H1 (cell line): ENCODE results near the gene RNF224. TPM values are rescaled to one million over a fixed set of nuclear protein-coding genes. Genes with fewer than 3 reads are reported as not detected.

ENCODE experiments used
- CHD7 ChIP-seq: fragments of 300-600 bp; sonication (generic); IDR thresholded peaks from 2 replicates; pipeline ENCODE4 v1.7.1; 2012; ENCODE audit warnings: low read length, moderate library complexity, mild to moderate bottlenecking, inconsistent platforms; ENCODE audit not compliant: insufficient replicate concordance
- NANOG ChIP-seq: IDR thresholded peaks from 2 replicates; pipeline ENCODE4 v1.6.1; 2011; ENCODE audit warnings: low read length, low read depth, mild to moderate bottlenecking, inconsistent platforms; ENCODE audit not compliant: insufficient read depth, poor library complexity, severe bottlenecking
- SAP30 ChIP-seq: fragments of 300-600 bp; sonication (generic); IDR thresholded peaks from 2 replicates; pipeline ENCODE4 v1.7.1; 2012; ENCODE audit warnings: low read length, moderate library complexity, mild to moderate bottlenecking, inconsistent platforms; ENCODE audit not compliant: insufficient read depth, insufficient replicate concordance
- SIRT6 ChIP-seq: IDR thresholded peaks from one replicate; pipeline ENCODE4 v1.7.1; 2012; ENCODE audit warnings: low read length, inconsistent platforms
- SIX5 ChIP-seq: IDR thresholded peaks from 2 replicates; pipeline ENCODE4 v1.6.1; 2011; ENCODE audit warnings: mild to moderate bottlenecking, low read depth, low read length
- SUZ12 ChIP-seq: fragments of 200-600 bp; sonication (generic); IDR thresholded peaks from 2 replicates; pipeline ENCODE4 v1.6.1; 2012; ENCODE audit warnings: mild to moderate bottlenecking, inconsistent platforms, low read length, moderate library complexity, mixed read lengths
- ZNF274 ChIP-seq: IDR thresholded peaks from 2 replicates; pipeline ENCODE4 v1.7.0; 2012; ENCODE audit warnings: low read length, borderline replicate concordance; ENCODE audit errors: extremely low read depth
- polyA plus RNA-seq, 7 experiments: library from polyadenylated mRNA; depleted of rRNA in 3 of 7; stranded (reverse) in 5 of 7; unstranded in 2 of 7; fragments of >200 nt in 5 of 7; fragments of 200-250 nt in 2 of 7; gene quantifications; 1 replicate in 5 of 7; 2 replicates in 1 of 7; 4 replicates in 1 of 7; pipeline versions ENCODE4 v1.2.1 to v1.2.3, GENCODE V29; 2011 to 2013; ENCODE audit warnings: missing spikeins in 2 of 7, mixed read lengths in 2 of 7
- total RNA-seq: library from RNA; stranded (reverse); fragmentation: NEBNext Ultra II Directional; extraction: Animal tissue kit (Norgen Biotek cat#: 25700); gene quantifications from 2 replicates; pipeline ENCODE4 v1.2.1, GENCODE V29; 2021

The RNF224 gene
- total and polyA plus RNA-seq, 2 of the 8 experiments (the other 6 are each of a cell fraction or from before 2014, with no cell fraction given): 0.24 TPM; not detected in 1

DNA sequence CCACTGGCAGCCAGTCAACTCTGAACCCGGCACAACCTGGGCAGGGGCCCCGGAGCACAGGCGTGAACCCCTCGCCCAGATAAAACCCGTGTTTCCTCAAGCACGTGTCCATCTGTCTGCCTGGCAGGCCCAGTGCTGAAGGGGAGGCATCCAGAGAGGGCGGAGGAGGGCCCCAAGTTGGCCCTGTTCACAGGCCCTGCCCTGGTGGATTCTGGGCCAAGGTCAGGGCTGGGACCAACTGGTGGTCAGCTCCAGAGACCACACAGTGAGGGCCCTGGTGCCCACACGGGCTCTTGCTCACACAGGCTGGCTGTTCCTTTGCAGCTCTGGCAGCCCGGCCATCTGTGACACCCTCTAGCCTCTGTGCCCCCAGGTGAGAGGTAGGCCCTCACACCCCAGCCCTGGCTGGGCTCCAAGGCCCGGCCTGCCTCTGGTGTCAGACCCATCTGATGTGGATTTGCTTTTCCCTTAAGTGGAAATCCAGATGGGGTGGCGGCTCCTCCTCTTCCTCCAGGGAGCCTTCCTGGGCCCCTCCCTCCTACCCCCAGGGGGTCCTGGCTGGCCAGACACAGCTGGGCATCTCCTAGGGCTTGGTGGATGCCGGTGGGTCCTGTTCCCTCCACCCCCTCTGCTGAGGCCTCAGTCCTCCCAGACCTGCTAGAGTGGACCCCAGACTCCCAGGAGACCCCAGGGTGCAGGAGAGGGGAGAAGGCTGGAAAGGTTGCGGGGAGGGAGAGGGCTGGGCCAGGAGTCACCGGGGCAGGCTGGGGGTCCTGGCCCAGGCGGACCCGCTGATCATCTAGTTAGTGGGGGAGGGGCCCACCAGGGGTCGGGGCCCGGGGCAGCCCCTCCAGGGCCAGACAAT lies 23.3 kb downstream of the RNF224 start (continued):
- TF ChIP-seq CHD7 (no peak), SAP30 (no peak), SIRT6 (no peak), SUZ12 (no peak), ZNF274 (no peak), NANOG (no peak), SIX5 (no peak)
